Head of caudate nucleus (tissue), 42 donors: ENCODE results near the gene NT5C2.
"Not testable (repeated sequence)": the region's sequence is repeated elsewhere in the genome, so short reads cannot be mapped to it uniquely, and the experiment has no call there.

Experiments used
- DNase-seq, 42 donors: peaks; one replicate each; pipeline versions ENCODE4 v3.0.0 to v3.0.0-alpha.2; 2020 to 2021; ENCODE audit warnings: mixed read lengths in 7 of 42
- intact Hi-C: fragments of 100-400 bp; cut with DNase I; formaldehyde crosslinking; loops from one replicate; pipeline ENCODE4 v1.15.0; 2022

NT5C2 gene

GRCh38 chr10:103078309-103078615 lies 114.8 kb downstream of the NT5C2 start:
- DNase-seq, result no peak
- intact Hi-C loops, result loop anchor here (10.0 kb wide), 1 partner anchor 343 kb away; no protein-coding TSS in a partner anchor

- intact Hi-C loops, result loop anchor here (10.0 kb wide), 1 partner anchor 343 kb away; no protein-coding TSS in a partner anchor
- no peak for DNase-seq
Observed at GRCh38 chr10:103077491-103078308, 115.4 kb downstream of the NT5C2 start.

- DNase-seq, result no peak
- intact Hi-C loops, result loop anchor here (10.0 kb wide), 1 partner anchor 342 kb away; no protein-coding TSS in a partner anchor
Observed at GRCh38 chr10:103077020-103077419, 116.1 kb downstream of the NT5C2 start.

GRCh38 chr10:103072891-103073290 lies 120.2 kb downstream of the NT5C2 start:
- intact Hi-C loops, result loop anchor here (10.0 kb wide), 1 partner anchor 338 kb away; no protein-coding TSS in a partner anchor

GRCh38 chr10:103072276-103072675 lies 120.8 kb downstream of the NT5C2 start:
- no peak for DNase-seq
- intact Hi-C loops, result loop anchor here (10.0 kb wide), 1 partner anchor 337 kb away; no protein-coding TSS in a partner anchor

More at GRCh38 chr10:103072891-103073290, 120.2 kb downstream of the NT5C2 start:
- no peak for DNase-seq

- intact Hi-C loops, result loop anchor here (5.0 to 10.0 kb wide), 2 partner anchors 152 to 335 kb away; partner anchors contain the start of gene CNNM2
- peak; percentile 46 to 85 (median 70) for DNase-seq
Observed at GRCh38 chr10:103069453-103070331, 123.4 kb downstream of the NT5C2 start.

GRCh38 chr10:103067956-103068355 lies 125.1 kb downstream of the NT5C2 start:
- intact Hi-C loops, result loop anchor here (5.0 kb wide), 1 partner anchor 151 kb away; the partner anchor contains the start of gene CNNM2

GRCh38 chr10:103067484-103067883 lies 125.6 kb downstream of the NT5C2 start:
- DNase-seq, result no peak
- intact Hi-C loops, result loop anchor here (5.0 kb wide), 1 partner anchor 150 kb away; the partner anchor contains the start of gene CNNM2

More at GRCh38 chr10:103067956-103068355, 125.1 kb downstream of the NT5C2 start:
- no peak for DNase-seq

- DNase-seq, result not testable (repeated sequence)
- intact Hi-C loops, result loop anchor here (5.0 kb wide), 1 partner anchor 150 kb away; the partner anchor contains the start of gene CNNM2
Observed at GRCh38 chr10:103067099-103067477, 126.0 kb downstream of the NT5C2 start.

- intact Hi-C loops, result loop anchor here (5.0 kb wide), 1 partner anchor 149 kb away; the partner anchor contains the start of gene CNNM2
- DNase-seq, result no peak
Observed at GRCh38 chr10:103066141-103067098, 126.7 kb downstream of the NT5C2 start.

- intact Hi-C loops, result loop anchor here (5.0 kb wide), 1 partner anchor 148 kb away; the partner anchor contains the start of gene CNNM2
- DNase-seq, result no peak
Observed at GRCh38 chr10:103064956-103065355, 128.1 kb downstream of the NT5C2 start.

- DNase-seq, result peak in 41 of 42 donors; percentile 19 to 84 (median 62)
- intact Hi-C loops, result no loop called here
Observed at GRCh38 chr10:103062854-103063590, 130.1 kb downstream of the NT5C2 start.

- DNase-seq, result no peak
- intact Hi-C loops, result no loop called here
Observed at GRCh38 chr10:103060575-103060974, 132.5 kb downstream of the NT5C2 start.

- intact Hi-C loops, result no loop called here
Observed at GRCh38 chr10:103058034-103058433, 135.0 kb downstream of the NT5C2 start.

GRCh38 chr10:103055105-103055504 lies 138.0 kb downstream of the NT5C2 start:
- intact Hi-C loops, result no loop called here
- no peak for DNase-seq

More at GRCh38 chr10:103058034-103058433, 135.0 kb downstream of the NT5C2 start:
- DNase-seq, result no peak

- intact Hi-C loops, result no loop called here
- peak in 28 of 42 donors; percentile 9 to 71 (median 39) for DNase-seq
Observed at GRCh38 chr10:103054621-103055020, 138.5 kb downstream of the NT5C2 start.
